Lower leg skin (tissue), 4 donors: ENCODE measurements around the gene KRT86. TPM values are rescaled to one million over a fixed set of nuclear protein-coding genes. Genes with fewer than 3 reads are reported as not detected.
"Not testable (repeated sequence)": the region's sequence is repeated elsewhere in the genome, so short reads cannot be mapped to it uniquely, and the experiment has no call there.

Experiments used
- DNase-seq, 2 donors: peaks; one replicate each; pipeline ENCODE4 v3.0.0-alpha.2; 2019; ENCODE audit warnings: low spot score in 2 of 2
- H3K4me3 ChIP-seq: fragments of 200-600 bp; sonication (generic); 2 replicates; pipeline ENCODE4 v1.5.1; 2017; ENCODE audit warnings: mild to moderate bottlenecking, low read depth; ENCODE audit not compliant: poor library complexity, severe bottlenecking
- CTCF ChIP-seq, 3 donors: fragments of 450-650 bp; IDR thresholded peaks; one replicate each; pipeline ENCODE4 v1.5.1; 2016; ENCODE audit warnings: antibody characterized with exemption in 3 of 3, mild to moderate bottlenecking in 3 of 3, moderate library complexity in 2 of 3
- POLR2A ChIP-seq, 2 donors: fragments of 450-650 bp; IDR thresholded peaks; one replicate each; pipeline ENCODE4 v1.6.1; 2016 to 2017; ENCODE audit warnings: antibody characterized with exemption in 2 of 2, mild to moderate bottlenecking in 1 of 2, moderate library complexity in 1 of 2
- WGBS, 2 donors: methylation state at CpG; one replicate each; pipeline ENCODE4 v1.1.5; 2018; 5-methylcytosine and 5-hydroxymethylcytosine counted together
- intact Hi-C: fragments of 100-400 bp; cut with DNase I; formaldehyde crosslinking; loops from one replicate; pipeline ENCODE4 v1.15.0; 2023; ENCODE audit warnings: low total_unique reads
- total RNA-seq, 4 donors: library from RNA; depleted of rRNA; stranded (reverse); fragments of >200 nt; gene quantifications; one replicate each; pipeline ENCODE4 v1.1.0, GENCODE V29; 2016

KRT86 gene
- total RNA-seq, 4 donors from 2014 or later, result 0.86 to 298 (median 10.0) TPM; not detected in 1

GRCh38 chr12:52313926-52314325 lies 39.5 kb downstream of the KRT86 start:
- DNase-seq, result peak in 1 of 2 donors; percentile 48
- TF ChIP-seq POLR2A (IDR thresholded peaks at IDR 0.05) (no peak), CTCF (IDR thresholded peaks at IDR 0.05) (no peak)

GRCh38 chr12:52314511-52314910 lies 40.1 kb downstream of the KRT86 start:
- WGBS, 2 donors, result 90 to 94% methylated on average over 13 of the region's 13 CpGs
- peak in 1 of 2 donors; percentile 72 for DNase-seq
- intact Hi-C loops, result no loop called here
- no peak overlapping the region for H3K4me3 ChIP-seq
- TF ChIP-seq CTCF (IDR thresholded peaks at IDR 0.05), result no peak
- TF ChIP-seq POLR2A (IDR thresholded peaks at IDR 0.05), result no peak

More at GRCh38 chr12:52313926-52314325, 39.5 kb downstream of the KRT86 start:
- 81 to 86% methylated on average over 8 to 9 of the region's 9 CpGs for whole genome bisulfite sequencing, 2 donors
- no peak overlapping the region for H3K4me3 ChIP-seq
- intact Hi-C loops, result no loop called here

DNA sequence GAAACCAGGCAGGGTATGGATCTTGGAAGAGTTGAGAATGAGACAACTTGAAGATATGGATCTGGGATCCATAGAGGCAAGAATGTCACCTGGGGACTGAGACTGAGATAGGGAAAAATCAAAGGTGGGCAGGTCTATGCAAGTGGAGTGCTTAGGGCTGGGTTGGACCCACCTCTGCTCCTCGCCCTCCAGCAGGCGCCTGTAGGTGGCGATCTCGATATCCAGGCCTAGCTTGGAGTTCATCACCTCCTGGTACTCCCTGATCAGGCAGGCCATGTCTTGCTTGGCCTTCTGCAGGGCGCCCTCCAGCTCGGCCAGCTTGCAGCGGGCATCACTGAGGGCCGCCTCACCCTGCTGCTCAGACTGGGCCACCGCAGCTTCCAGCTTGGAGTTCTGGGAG lies 41.3 kb downstream of the KRT86 start:
- H3K4me3 ChIP-seq, intact Hi-C loops: not testable (repeated sequence)
- 63 to 69% methylated on average over 9 of the region's 9 CpGs for WGBS, 2 donors
- peak in 1 of 2 donors; percentile 83 for DNase-seq

GRCh38 chr12:52316290-52316689 lies 41.8 kb downstream of the KRT86 start:
- no peak overlapping the region for H3K4me3 ChIP-seq
- intact Hi-C loops, result no loop called here
- TF ChIP-seq CTCF (IDR thresholded peaks at IDR 0.05) (no peak), POLR2A (IDR thresholded peaks at IDR 0.05) (no peak)
- 76 to 94% methylated on average over 9 of the region's 9 CpGs for WGBS, 2 donors
- DNase-seq, result peak in 1 of 2 donors; percentile 62

- H3K4me3 ChIP-seq, result no peak overlapping the region
- no peak for TF ChIP-seq CTCF (IDR thresholded peaks at IDR 0.05)
- TF ChIP-seq POLR2A (IDR thresholded peaks at IDR 0.05), result no peak
- DNase-seq, result peak in 1 of 2 donors; percentile 62
- WGBS, 2 donors, result 82 to 93% methylated on average over 11 of the region's 11 CpGs
- intact Hi-C loops, result no loop called here
Observed at GRCh38 chr12:52316701-52317100, 42.3 kb downstream of the KRT86 start.

- 85% methylated on average over 10 to 11 of the region's 12 CpGs for WGBS, 2 donors
- TF ChIP-seq POLR2A (IDR thresholded peaks at IDR 0.05) (no peak), CTCF (IDR thresholded peaks at IDR 0.05) (no peak)
- peak in 1 of 2 donors; percentile 78 for DNase-seq
- H3K4me3 ChIP-seq, result no peak overlapping the region
- intact Hi-C loops, result no loop called here
Observed at GRCh38 chr12:52317468-52318052, 43.1 kb downstream of the KRT86 start.
